COLO668 (cell line): ENCODE measurements around the gene PPP3CB.

Experiments used
- DNase-seq: peaks from one replicate; lab custom pipeline; 2025; ENCODE audit not compliant: unreplicated experiment; lab: John Stamatoyannopoulos, UW

Gene PPP3CB

GRCh38 chr10:73485320-73485719, 10.5 kb downstream of the PPP3CB start:
- DNase-seq, result no peak

DNA sequence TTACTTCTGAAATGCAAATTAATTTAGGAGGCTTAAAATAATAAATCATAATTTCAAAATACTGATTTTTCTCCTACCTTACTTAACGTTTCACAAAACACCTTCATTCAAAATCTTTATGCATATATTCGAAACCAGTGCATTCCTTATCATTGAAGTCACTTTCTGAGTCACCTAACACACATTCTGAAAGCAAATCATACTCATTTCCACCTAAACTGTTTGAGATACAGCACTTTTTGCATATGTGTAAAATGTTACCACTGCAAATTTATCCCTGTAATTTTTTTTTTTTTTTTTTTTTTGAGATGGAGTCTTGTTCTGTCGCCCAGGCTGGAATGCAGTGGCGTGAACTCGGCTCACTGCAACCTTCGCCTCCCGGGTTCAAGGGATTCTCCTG, 15.7 kb downstream of the PPP3CB start:
- DNase-seq, result no peak

DNA sequence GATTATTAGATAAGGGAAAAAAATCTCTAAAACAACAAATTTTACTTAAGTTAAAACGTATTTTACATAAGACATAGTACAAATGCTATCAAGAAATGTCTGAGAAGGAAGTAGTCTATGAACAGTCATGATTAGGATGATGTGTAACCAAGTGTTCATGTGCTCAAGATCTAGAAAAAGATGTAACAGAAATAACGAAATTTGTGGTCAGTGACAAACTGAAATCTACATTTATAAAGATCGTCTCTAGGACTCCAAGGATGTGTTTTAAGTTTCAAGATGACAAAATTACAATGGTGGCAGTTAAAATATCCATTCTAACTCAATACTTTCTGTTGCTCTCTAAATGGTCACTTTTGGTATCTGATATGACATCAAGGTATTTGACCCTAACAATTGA, 17.2 kb downstream of the PPP3CB start:
- no peak for DNase-seq

GRCh38 chr10:73471226-73471625, 24.6 kb downstream of the PPP3CB start:
- DNase-seq, result no peak

GRCh38 chr10:73469579-73469978, 26.2 kb downstream of the PPP3CB start:
- no peak for DNase-seq

GRCh38 chr10:73467206-73467605, 28.6 kb downstream of the PPP3CB start:
- no peak for DNase-seq

DNA sequence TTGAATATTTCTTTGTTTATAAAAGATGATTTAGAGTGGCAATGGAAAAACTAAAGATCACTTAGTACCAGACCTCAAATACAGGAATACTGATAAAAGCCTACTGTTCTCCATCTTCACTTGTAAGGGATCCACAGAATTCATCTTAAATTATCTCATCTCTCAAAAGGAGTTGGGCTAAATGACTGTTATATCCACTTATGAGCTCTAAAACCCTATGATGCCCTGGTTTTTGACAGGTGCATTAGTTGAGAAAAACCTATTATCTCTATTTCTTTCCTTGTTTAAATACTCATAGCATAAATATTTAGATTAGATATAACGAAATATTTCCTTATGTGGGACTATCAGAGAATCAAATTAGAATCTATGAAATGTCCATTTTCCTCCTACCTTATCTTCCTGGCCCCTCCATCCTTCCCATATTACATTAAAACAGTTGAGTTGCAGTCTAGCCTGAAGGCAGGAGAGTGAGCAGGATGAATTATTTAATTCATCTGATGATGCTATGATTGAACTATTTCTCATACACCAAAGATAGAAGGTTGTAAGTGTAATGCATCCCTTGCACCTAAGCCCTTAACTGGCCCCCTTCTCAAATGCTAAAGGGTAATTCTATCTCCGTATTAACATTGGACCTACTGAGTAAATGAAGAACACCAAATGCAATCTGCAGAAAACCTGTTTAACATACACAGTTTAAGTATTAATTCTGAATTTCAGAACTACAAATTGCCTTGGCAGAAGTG, 29.7 kb downstream of the PPP3CB start:
- DNase-seq, result no peak

DNA sequence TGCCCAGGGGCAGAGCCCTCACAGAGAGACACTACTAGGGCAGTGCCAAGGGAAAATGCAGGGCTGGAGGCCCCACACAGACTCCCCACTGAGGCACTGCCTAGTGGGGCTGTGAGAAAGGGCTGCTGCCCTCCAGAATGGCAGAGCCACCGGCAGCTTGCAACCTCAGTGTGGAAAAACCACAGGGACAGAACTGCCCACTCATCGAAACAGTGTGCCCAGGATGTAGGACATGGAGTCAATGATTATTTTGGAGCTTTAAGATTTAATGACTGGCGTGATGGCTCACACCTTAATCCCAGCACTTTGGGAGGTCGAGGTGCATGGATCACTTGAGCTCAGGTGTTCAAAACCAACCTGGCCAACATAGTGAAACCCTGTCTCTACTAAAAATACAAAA, 34.9 kb downstream of the PPP3CB start:
- DNase-seq, result no peak

- DNase-seq, result no peak
Observed at GRCh38 chr10:73459683-73460314, 36.0 kb downstream of the PPP3CB start.

DNA sequence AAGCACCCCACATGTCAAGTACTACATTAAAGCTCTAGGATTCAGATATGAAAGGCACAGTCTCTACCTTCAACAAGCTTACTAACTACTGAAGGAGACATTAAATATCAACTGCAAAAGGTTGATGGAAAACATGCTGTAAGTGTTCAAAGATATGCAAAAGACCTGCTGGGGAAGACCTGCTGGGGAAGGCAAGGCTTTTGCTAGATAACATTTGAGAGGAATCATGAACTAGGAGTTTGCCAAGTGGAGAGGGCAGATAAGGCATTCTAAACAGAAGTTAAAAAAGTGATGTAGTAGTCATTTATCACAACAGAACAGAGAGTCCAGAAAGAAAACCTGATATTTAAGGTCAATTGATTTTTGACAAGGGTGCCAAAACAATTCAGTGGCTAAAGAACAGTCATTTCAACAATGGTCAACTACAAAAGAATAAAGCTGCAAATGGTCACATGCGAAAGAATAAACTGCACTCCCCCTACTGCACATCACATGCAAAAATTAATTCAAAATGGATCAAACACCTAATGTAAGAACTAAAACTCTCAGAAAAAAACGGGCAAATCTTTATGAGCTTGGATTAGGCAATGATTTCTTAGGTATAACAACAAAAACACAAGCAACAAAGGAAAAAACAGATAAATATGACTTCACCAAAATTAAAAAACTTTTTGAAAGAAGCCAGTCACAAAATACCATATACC, 39.5 kb downstream of the PPP3CB start:
- DNase-seq, result no peak

GRCh38 chr10:73449113-73449512, 46.7 kb downstream of the PPP3CB start:
- no peak for DNase-seq

DNA sequence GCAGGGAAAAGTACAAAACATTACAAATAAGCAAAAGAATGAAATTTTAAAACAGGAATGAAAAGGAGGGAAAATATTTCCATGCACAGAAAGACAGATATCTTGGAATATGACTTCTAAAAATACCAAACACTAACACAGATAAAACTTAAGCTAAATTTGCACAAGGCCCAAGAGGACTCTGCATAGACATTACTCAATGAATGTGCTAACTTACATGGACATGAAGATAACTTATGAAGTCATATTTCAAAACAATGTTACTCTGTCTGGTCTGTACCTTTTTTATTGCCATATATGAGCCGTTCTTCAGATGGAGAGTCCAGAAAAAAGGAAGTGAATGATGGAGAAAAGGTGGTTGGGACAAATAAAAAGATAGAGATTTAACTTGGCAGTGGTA, 47.4 kb downstream of the PPP3CB start:
- DNase-seq, result no peak

- no peak for DNase-seq
Observed at GRCh38 chr10:73446926-73447325, 48.9 kb downstream of the PPP3CB start.

DNA sequence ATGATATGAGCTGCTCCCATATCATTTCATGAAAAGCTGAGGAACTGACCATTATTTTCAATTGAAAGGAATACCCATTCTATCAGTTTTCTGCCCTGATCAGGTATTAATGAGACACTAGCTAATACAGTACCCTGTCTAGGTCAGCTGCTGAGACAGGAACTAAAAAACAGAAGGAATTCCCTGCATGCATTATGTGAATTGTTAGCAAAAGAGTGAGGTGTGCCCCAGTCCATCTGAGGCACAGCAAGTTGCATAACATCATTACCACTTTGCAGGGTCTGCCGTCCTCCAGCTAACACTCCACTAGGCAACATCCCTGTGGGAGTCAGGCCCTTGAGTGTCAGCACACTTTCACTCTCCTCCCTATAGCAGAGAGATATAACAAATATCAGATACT, 51.4 kb downstream of the PPP3CB start:
- DNase-seq, result no peak

GRCh38 chr10:73439605-73440312, 56.1 kb downstream of the PPP3CB start:
- no peak for DNase-seq

- no peak for DNase-seq
Observed at GRCh38 chr10:73439055-73439454, 56.8 kb downstream of the PPP3CB start.

DNA sequence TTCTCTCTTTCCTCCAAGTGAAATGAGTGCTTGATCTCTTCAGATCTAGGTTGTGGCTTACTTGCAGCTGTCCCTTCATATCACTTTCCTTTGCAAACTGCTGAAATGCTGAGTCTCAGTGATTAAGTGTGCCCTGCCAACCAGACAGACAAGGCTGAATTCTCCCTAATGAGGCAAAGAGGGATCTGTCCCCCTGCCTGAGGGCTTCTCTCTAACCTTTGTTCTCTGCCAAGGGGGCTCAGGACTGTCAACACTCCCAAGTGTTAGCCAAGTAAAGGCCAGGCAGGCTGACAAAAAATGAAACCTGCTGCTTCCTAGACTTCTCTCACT, 62.3 kb downstream of the PPP3CB start, which contains the start of gene MSS51:
Gene MSS51, minus strand, starts transcription at position 24 of the 330 bp plus-strand sequence. CDS start 5,277 bp downstream, outside the sequence.
- DNase-seq, result no peak

DNA sequence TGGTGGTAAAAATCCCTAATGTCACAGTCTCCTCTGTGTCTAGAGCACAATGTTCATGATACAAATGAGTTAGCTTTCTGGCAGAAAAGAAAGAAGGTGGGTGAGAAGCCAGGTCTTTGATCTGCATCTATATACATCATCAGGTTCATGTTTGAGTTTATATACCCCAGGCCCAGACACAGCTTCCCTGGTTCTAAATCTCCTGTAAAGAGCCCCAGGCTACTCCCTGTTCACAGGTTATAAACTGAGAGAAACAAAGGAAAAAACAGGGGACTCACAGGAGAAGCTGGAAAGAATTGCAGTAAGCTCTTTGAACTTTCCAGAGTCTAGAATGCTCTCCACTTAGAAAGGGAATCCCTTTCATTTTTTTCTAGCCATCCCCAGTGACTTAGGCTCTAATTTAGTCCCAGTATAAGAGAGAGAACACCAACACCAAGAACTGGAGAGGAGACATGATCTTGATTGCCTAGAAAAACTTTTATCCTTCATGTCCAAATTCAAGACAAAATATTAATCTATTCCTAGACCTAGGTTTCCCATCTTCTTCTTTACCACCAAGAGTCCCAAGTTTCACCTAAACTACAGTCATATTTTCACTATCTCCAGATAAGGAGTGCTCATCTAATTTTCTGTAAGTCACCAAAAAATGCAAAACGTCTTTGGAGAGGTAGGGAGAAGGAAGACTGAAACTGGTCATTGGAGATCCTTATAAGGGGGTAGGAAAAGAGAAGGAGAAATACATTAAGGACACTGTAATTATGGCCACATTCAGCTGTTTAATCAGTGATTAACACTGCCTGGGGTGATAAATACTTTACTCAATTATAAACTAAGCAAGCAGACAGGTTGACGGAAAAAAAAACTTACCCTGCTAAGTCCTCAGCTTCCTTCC, 62.9 kb downstream of the PPP3CB start:
- DNase-seq, result no peak

- DNase-seq, result no peak
Observed at GRCh38 chr10:73426318-73426717, 69.5 kb downstream of the PPP3CB start.

DNA sequence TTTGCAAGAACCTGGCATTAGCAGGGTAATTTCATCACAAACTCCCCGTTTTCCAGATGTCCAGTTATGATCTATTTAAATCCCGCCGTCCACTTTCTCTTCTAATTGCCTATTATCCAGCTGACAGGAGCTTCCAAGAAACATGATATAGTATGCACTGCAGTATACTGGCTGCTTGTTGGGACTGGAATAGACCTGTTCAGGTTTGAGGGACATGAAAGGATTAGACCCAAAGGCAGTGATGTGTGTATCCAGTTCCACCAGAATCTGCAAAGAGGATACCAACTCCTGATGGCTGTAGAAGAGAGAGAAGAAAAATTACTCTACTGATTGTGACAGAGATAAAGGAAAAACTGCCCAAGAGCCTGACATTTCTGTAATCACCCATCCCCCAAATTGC, 71.3 kb downstream of the PPP3CB start:
- DNase-seq, result no peak

- no peak for DNase-seq
Observed at GRCh38 chr10:73423309-73423708, 72.5 kb downstream of the PPP3CB start.
